PFSK-1 (cell line): ENCODE results near the gene AGBL5.

Source experiments
- FOXP2 ChIP-seq: optimal IDR thresholded peaks from 2 replicates; pipeline ENCODE3; 2011; ENCODE audit warnings: borderline replicate concordance, control low read depth, inconsistent platforms; ENCODE audit not compliant: insufficient read depth; ENCODE audit errors: extremely low read length, extremely low read depth
- POLR2AphosphoS5 ChIP-seq: IDR thresholded peaks from 2 replicates; pipeline ENCODE4 v1.6.1; 2012; ENCODE audit warnings: low read depth, mild to moderate bottlenecking, control low read depth, low read length, moderate library complexity
- REST ChIP-seq, 2 experiments: IDR thresholded peaks; 2 replicates each; pipeline versions ENCODE4 v1.6.1 to v1.8.0; 2011 to 2012; ENCODE audit warnings: low read depth in 2 of 2, low read length in 2 of 2, control low read depth in 1 of 2, inconsistent platforms in 1 of 2, mild to moderate bottlenecking in 1 of 2, moderate library complexity in 1 of 2; ENCODE audit not compliant: insufficient read depth in 1 of 2
- SIN3A ChIP-seq: IDR thresholded peaks from 2 replicates; pipeline ENCODE4 v1.6.1; 2012; ENCODE audit warnings: mild to moderate bottlenecking, low read length, moderate library complexity, borderline replicate concordance; ENCODE audit not compliant: insufficient read depth
- TAF1 ChIP-seq: IDR thresholded peaks from 2 replicates; pipeline ENCODE4 v1.6.1; 2012; ENCODE audit warnings: low read length, control low read depth, borderline replicate concordance; ENCODE audit not compliant: insufficient read depth

The AGBL5 gene

GRCh38 chr2:27084297-27085061 is 33.0 kb downstream of the AGBL5 start:
- TF ChIP-seq FOXP2 (no peak), POLR2AphosphoS5 (no peak), SIN3A (no peak), TAF1 (no peak), REST (IDR thresholded peaks at IDR 0.05; ENCODE audit: insufficient read depth in 1 of 2, low read depth in 2 of 2, low read length in 2 of 2) (no peak)

- TF ChIP-seq SIN3A (no peak), POLR2AphosphoS5 (no peak)
Observed at GRCh38 chr2:27085062-27085672, 33.7 kb downstream of the AGBL5 start.

- TF ChIP-seq TAF1 (no peak), FOXP2 (no peak), POLR2AphosphoS5 (no peak), SIN3A (no peak), REST (IDR thresholded peaks at IDR 0.05; ENCODE audit: insufficient read depth in 1 of 2, low read depth in 2 of 2, low read length in 2 of 2) (no peak)
Observed at GRCh38 chr2:27085673-27086089, 34.2 kb downstream of the AGBL5 start.

- TF ChIP-seq TAF1 (0 out of 2 replicates have a peak, but pooled peaks have one; percentile 34), FOXP2 (no peak), POLR2AphosphoS5 (peak; percentile 57; the same call in 1 of the 2 replicates), SIN3A (no peak), REST (IDR thresholded peaks at IDR 0.05; ENCODE audit: insufficient read depth in 1 of 2, low read depth in 2 of 2, low read length in 2 of 2) (no peak)
Observed at GRCh38 chr2:27086090-27086723, 34.7 kb downstream of the AGBL5 start.

GRCh38 chr2:27086724-27087593 is 35.5 kb downstream of the AGBL5 start, which contains the start of gene KHK:
TSS of gene KHK (plus strand) at chr2:27086772. CDS start at chr2:27087260, 488 bp downstream.
- TF ChIP-seq TAF1 (no peak), POLR2AphosphoS5 (peak; percentile 4; the same call in 1 of the 2 replicates)
